ENCODE data around the gene KLHL7.
"Not testable (repeated sequence)": the region's sequence is repeated elsewhere in the genome, so short reads cannot be mapped to it uniquely, and the experiment has no call there.

Gene KLHL7

GRCh38 chr7:23212841-23213240, 107.3 kb downstream of the KLHL7 start:
- no peaks in the 10 kb centered on the region for H3K4me1 Mint-ChIP-seq
- H3K36me3 Mint-ChIP-seq: no peaks in the 10 kb centered on the region
- peaks cover 6% of the 10 kb centered on the region for H3K27me3 Mint-ChIP-seq
- H3K27ac Mint-ChIP-seq: no peak overlapping the region
- H3K9me3 Mint-ChIP-seq: no peaks in the 10 kb centered on the region
- no peak overlapping the region for H3K4me3 Mint-ChIP-seq

- Mint-ChIP-seq H3K27me3 (peaks cover 3% of the 10 kb centered on the region), H3K27ac (no peak overlapping the region), H3K4me1 (no peaks in the 10 kb centered on the region), H3K4me3 (no peak overlapping the region), H3K36me3 (no peaks in the 10 kb centered on the region), H3K9me3 (no peaks in the 10 kb centered on the region)
Observed at GRCh38 chr7:23213755-23214154, 108.2 kb downstream of the KLHL7 start.

GRCh38 chr7:23214423-23214822, 108.8 kb downstream of the KLHL7 start:
- H3K27me3 Mint-ChIP-seq: peaks cover 1% of the 10 kb centered on the region
- H3K4me3 Mint-ChIP-seq: no peak overlapping the region
- no peaks in the 10 kb centered on the region for H3K4me1 Mint-ChIP-seq
- no peaks in the 10 kb centered on the region for H3K9me3 Mint-ChIP-seq
- no peaks in the 10 kb centered on the region for H3K36me3 Mint-ChIP-seq
- no peak overlapping the region for H3K27ac Mint-ChIP-seq

GRCh38 chr7:23214938-23215337, 109.4 kb downstream of the KLHL7 start:
- H3K27me3 Mint-ChIP-seq: no peaks in the 10 kb centered on the region
- H3K36me3 Mint-ChIP-seq: no peaks in the 10 kb centered on the region
- no peak overlapping the region for H3K27ac Mint-ChIP-seq
- no peak overlapping the region for H3K4me3 Mint-ChIP-seq
- no peaks in the 10 kb centered on the region for H3K9me3 Mint-ChIP-seq
- H3K4me1 Mint-ChIP-seq: no peaks in the 10 kb centered on the region

- H3K9me3 Mint-ChIP-seq: no peaks in the 10 kb centered on the region
- no peak overlapping the region for H3K4me3 Mint-ChIP-seq
- H3K27ac Mint-ChIP-seq: no peak overlapping the region
- H3K36me3 Mint-ChIP-seq: no peaks in the 10 kb centered on the region
- H3K4me1 Mint-ChIP-seq: no peaks in the 10 kb centered on the region
- H3K27me3 Mint-ChIP-seq: no peaks in the 10 kb centered on the region
Observed at GRCh38 chr7:23216021-23216420, 110.4 kb downstream of the KLHL7 start.

- no peaks in the 10 kb centered on the region for H3K27me3 Mint-ChIP-seq
- no peaks in the 10 kb centered on the region for H3K9me3 Mint-ChIP-seq
- H3K4me3 Mint-ChIP-seq: no peak overlapping the region
- no peak overlapping the region for H3K27ac Mint-ChIP-seq
- H3K36me3 Mint-ChIP-seq: no peaks in the 10 kb centered on the region
- no peaks in the 10 kb centered on the region for H3K4me1 Mint-ChIP-seq
Observed at GRCh38 chr7:23218196-23218595, 112.6 kb downstream of the KLHL7 start.

- Mint-ChIP-seq H3K27me3 (no peaks in the 10 kb centered on the region), H3K27ac (no peak overlapping the region), H3K4me1 (no peaks in the 10 kb centered on the region), H3K9me3 (no peaks in the 10 kb centered on the region), H3K4me3 (no peak overlapping the region), H3K36me3 (no peaks in the 10 kb centered on the region)
Observed at GRCh38 chr7:23220690-23221305, 115.2 kb downstream of the KLHL7 start.

- Mint-ChIP-seq H3K27me3 (no peaks in the 10 kb centered on the region), H3K4me3 (no peak overlapping the region), H3K36me3 (no peaks in the 10 kb centered on the region), H3K27ac (no peak overlapping the region), H3K9me3 (no peaks in the 10 kb centered on the region), H3K4me1 (no peaks in the 10 kb centered on the region)
Observed at GRCh38 chr7:23222439-23223030, 117.0 kb downstream of the KLHL7 start.

GRCh38 chr7:23224364-23224763, 118.8 kb downstream of the KLHL7 start:
- H3K36me3 Mint-ChIP-seq, H3K4me3 Mint-ChIP-seq, H3K27me3 Mint-ChIP-seq, H3K4me1 Mint-ChIP-seq, H3K27ac Mint-ChIP-seq, H3K9me3 Mint-ChIP-seq: not testable (repeated sequence)

- Mint-ChIP-seq H3K27me3 (no peaks in the 10 kb centered on the region), H3K9me3 (no peaks in the 10 kb centered on the region), H3K27ac (no peak overlapping the region), H3K4me1 (no peaks in the 10 kb centered on the region), H3K36me3 (no peaks in the 10 kb centered on the region), H3K4me3 (no peak overlapping the region)
Observed at GRCh38 chr7:23226844-23227450, 121.4 kb downstream of the KLHL7 start.
